Glutamatergic neuron (in vitro differentiated cells): ENCODE measurements around the gene LSM4. TPM values are rescaled to one million over a fixed set of nuclear protein-coding genes. Genes with fewer than 3 reads are reported as not detected.

ENCODE experiments used
- DNase-seq: peaks from one replicate; pipeline ENCODE4 v3.0.0; 2022
- H3K27ac Mint-ChIP-seq: one replicate; pipeline ENCODE4 v1.8.0; 2020; ENCODE audit warnings: mild to moderate bottlenecking, mixed read lengths, inconsistent platforms; ENCODE audit not compliant: unreplicated experiment
- H3K27me3 Mint-ChIP-seq: one replicate; pipeline ENCODE4 v1.8.0; 2020; ENCODE audit warnings: mild to moderate bottlenecking, moderate library complexity, mixed read lengths, inconsistent platforms; ENCODE audit not compliant: unreplicated experiment
- H3K36me3 Mint-ChIP-seq: one replicate; pipeline ENCODE4 v1.8.0; 2020; ENCODE audit warnings: mild to moderate bottlenecking, mixed read lengths, inconsistent platforms; ENCODE audit not compliant: unreplicated experiment
- H3K4me1 Mint-ChIP-seq: one replicate; pipeline ENCODE4 v1.8.0; 2020; ENCODE audit warnings: mild to moderate bottlenecking, low read depth, mixed read lengths, inconsistent platforms; ENCODE audit not compliant: unreplicated experiment
- H3K4me3 Mint-ChIP-seq: one replicate; pipeline ENCODE4 v1.8.0; 2020; ENCODE audit warnings: mild to moderate bottlenecking, mixed read lengths, inconsistent platforms; ENCODE audit not compliant: unreplicated experiment
- H3K9me3 Mint-ChIP-seq: one replicate; pipeline ENCODE4 v1.8.0; 2020; ENCODE audit warnings: mild to moderate bottlenecking, moderate library complexity, mixed read lengths, inconsistent platforms; ENCODE audit not compliant: unreplicated experiment
- CTCF ChIP-seq: fragments of 200-600 bp; sonication (generic); IDR thresholded peaks from one replicate; pipeline ENCODE4 v1.5.0; 2021; ENCODE audit not compliant: partially characterized antibody, unreplicated experiment
- total RNA-seq: library from RNA; stranded (reverse); fragmentation: NEBNext Ultra II Directional; extraction: Animal tissue kit (Norgen Biotek cat#: 25700); gene quantifications from one replicate; pipeline ENCODE4 v1.2.1, GENCODE V29; 2021; ENCODE audit not compliant: unreplicated experiment

Gene LSM4
- total RNA-seq, 1 donor from 2014 or later: 137 TPM

GRCh38 chr19:18283338-18283737 lies 39.5 kb downstream of the LSM4 start:
- H3K4me3 Mint-ChIP-seq: no peak overlapping the region
- no peak for TF ChIP-seq CTCF
- no peak overlapping the region for H3K27ac Mint-ChIP-seq

GRCh38 chr19:18282788-18283141 lies 40.1 kb downstream of the LSM4 start:
- Mint-ChIP-seq H3K27me3 (peaks cover 22% of the 10 kb centered on the region), H3K36me3 (peaks cover 8% of the 10 kb centered on the region), H3K4me1 (peaks cover 16% of the 10 kb centered on the region), H3K27ac (peak overlapping the region; percentile 99), H3K4me3 (peak overlapping the region; percentile 84), H3K9me3 (peaks cover 26% of the 10 kb centered on the region)
- DNase-seq: no peak
- TF ChIP-seq CTCF: no peak

More at GRCh38 chr19:18283338-18283737, 39.5 kb downstream of the LSM4 start:
- Mint-ChIP-seq H3K27me3 (peaks cover 22% of the 10 kb centered on the region), H3K4me1 (peaks cover 16% of the 10 kb centered on the region), H3K9me3 (peaks cover 24% of the 10 kb centered on the region), H3K36me3 (peaks cover 8% of the 10 kb centered on the region)
- DNase-seq: no peak

- TF ChIP-seq CTCF: no peak
- no peak for DNase-seq
- H3K27ac Mint-ChIP-seq: peak overlapping the region; percentile 99
- H3K4me3 Mint-ChIP-seq: peak overlapping the region; percentile 84
- H3K36me3 Mint-ChIP-seq: peaks cover 8% of the 10 kb centered on the region
- peaks cover 26% of the 10 kb centered on the region for H3K9me3 Mint-ChIP-seq
- peaks cover 16% of the 10 kb centered on the region for H3K4me1 Mint-ChIP-seq
- H3K27me3 Mint-ChIP-seq: peaks cover 24% of the 10 kb centered on the region
These were observed 40.7 kb downstream of the LSM4 start for GRCh38 chr19:18282021-18282787.

- Mint-ChIP-seq H3K4me3 (peak within 1 kb of the TSS; percentile 92), H3K27ac (peak within 1 kb of the TSS; percentile 99), H3K4me1 (peaks cover 10% of the 10 kb centered on the region), H3K9me3 (peaks cover 21% of the 10 kb centered on the region), H3K27me3 (peaks cover 24% of the 10 kb centered on the region), H3K36me3 (peaks cover 8% of the 10 kb centered on the region)
- DNase-seq: peak; percentile 97
- no peak for TF ChIP-seq CTCF
These were observed 41.5 kb downstream of the LSM4 start, which contains the start of gene JUND for GRCh38 chr19:18281082-18282020. Gene JUND, minus strand, starts transcription at chr19:18281622. Its CDS starts 138 bp downstream, at chr19:18281484.
